ENCODE data around the gene C20orf144.
"Not testable (repeated sequence)": the region's sequence is repeated elsewhere in the genome, so short reads cannot be mapped to it uniquely, and the experiment has no call there.

C20orf144 gene

DNA sequence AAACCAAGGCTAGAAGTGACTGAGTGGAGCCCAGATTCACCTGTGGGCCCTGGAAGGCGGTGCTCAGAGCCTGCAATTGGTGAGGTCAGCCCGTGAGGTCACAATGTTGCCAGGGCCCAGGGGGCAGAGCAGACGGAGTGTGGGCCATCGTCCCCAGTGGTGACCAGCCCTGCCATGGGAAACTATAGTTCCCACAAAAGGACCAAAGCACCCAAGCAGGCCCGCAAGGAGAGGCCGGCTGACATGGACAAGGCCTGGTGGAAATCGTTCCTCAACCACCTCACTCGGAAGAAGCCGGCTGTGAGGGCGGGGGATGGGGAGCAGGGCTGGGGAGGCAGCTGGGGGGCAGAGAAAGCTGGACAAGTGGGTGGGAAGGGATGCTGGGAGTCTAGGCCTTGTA, at the start of gene C20orf144:
Gene C20orf144 (plus strand): TSS at position 156 of the 400 bp plus-strand sequence. CDS start 19 bp downstream, at position 175.
- H3K9me3 Mint-ChIP-seq, result no peaks in the 10 kb centered on the region
- peak within 1 kb of the TSS; percentile 89 for H3K4me3 Mint-ChIP-seq
- H3K4me1 Mint-ChIP-seq (ENCODE audit: low read depth), result peaks cover 31% of the 10 kb centered on the region
- peak within 1 kb of the TSS; percentile 89 for H3K27ac Mint-ChIP-seq
- peaks cover 14% of the 10 kb centered on the region for H3K36me3 Mint-ChIP-seq (ENCODE audit: low read depth)
- H3K27me3 Mint-ChIP-seq (ENCODE audit: low read depth), result no peaks in the 10 kb centered on the region

DNA sequence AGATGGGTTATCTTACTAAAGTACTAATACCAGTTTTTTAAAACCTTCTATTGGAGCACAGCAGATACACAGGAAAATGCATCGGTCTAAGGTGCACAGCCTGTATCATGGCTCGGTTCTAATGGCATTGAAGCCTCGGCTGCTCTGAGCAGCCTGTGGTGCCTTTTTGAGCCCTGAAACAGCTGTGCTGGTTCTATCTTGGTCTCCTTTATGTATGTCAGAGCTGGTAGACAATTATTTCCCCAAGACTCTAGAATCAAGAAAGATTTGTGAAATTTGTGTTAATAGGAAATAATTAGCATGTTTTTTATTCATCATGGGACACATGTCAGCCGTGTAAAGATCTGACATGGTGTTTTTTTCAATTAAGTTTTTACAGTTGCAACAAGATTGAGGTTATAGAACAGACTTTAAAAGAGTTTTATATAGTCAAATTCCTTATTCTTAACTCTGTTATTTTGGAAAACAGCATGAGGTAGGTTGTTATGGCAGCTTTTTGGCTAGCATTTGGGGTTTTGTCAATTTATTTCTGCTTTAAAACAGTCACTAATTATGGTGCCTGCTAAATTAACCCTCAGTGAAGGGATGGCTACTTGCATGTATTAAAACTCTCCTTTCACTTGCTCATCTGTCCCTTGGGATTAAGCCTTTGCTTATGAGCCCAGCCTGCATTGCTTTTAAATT, 40.3 kb upstream of the C20orf144 start:
- no peak overlapping the region for H3K27ac Mint-ChIP-seq

GRCh38 chr20:33622705-33623365, 39.3 kb upstream of the C20orf144 start:
- H3K27me3 Mint-ChIP-seq (ENCODE audit: low read depth), result no peaks in the 10 kb centered on the region
- no peak overlapping the region for H3K27ac Mint-ChIP-seq
- no peaks in the 10 kb centered on the region for H3K9me3 Mint-ChIP-seq
- peaks cover 6% of the 10 kb centered on the region for H3K4me1 Mint-ChIP-seq (ENCODE audit: low read depth)
- peaks cover 19% of the 10 kb centered on the region for H3K36me3 Mint-ChIP-seq (ENCODE audit: low read depth)
- H3K4me3 Mint-ChIP-seq, result no peak overlapping the region

More for the DNA sequence above, 40.3 kb upstream of the C20orf144 start:
- peaks cover 6% of the 10 kb centered on the region for H3K4me1 Mint-ChIP-seq (ENCODE audit: low read depth)
- peaks cover 21% of the 10 kb centered on the region for H3K36me3 Mint-ChIP-seq (ENCODE audit: low read depth)
- H3K9me3 Mint-ChIP-seq, result no peaks in the 10 kb centered on the region
- no peaks in the 10 kb centered on the region for H3K27me3 Mint-ChIP-seq (ENCODE audit: low read depth)
- no peak overlapping the region for H3K4me3 Mint-ChIP-seq

GRCh38 chr20:33624399-33624798, 37.7 kb upstream of the C20orf144 start:
- H3K4me3 Mint-ChIP-seq, result no peak overlapping the region
- H3K27me3 Mint-ChIP-seq (ENCODE audit: low read depth), result no peaks in the 10 kb centered on the region
- H3K27ac Mint-ChIP-seq, result peak overlapping the region; percentile 34
- no peaks in the 10 kb centered on the region for H3K9me3 Mint-ChIP-seq
- peaks cover 22% of the 10 kb centered on the region for H3K36me3 Mint-ChIP-seq (ENCODE audit: low read depth)
- H3K4me1 Mint-ChIP-seq (ENCODE audit: low read depth), result peaks cover 6% of the 10 kb centered on the region

- H3K9me3 Mint-ChIP-seq, result no peaks in the 10 kb centered on the region
- H3K36me3 Mint-ChIP-seq (ENCODE audit: low read depth), result peaks cover 33% of the 10 kb centered on the region
- H3K4me3 Mint-ChIP-seq, result no peak overlapping the region
- no peak overlapping the region for H3K27ac Mint-ChIP-seq
- peaks cover 6% of the 10 kb centered on the region for H3K4me1 Mint-ChIP-seq (ENCODE audit: low read depth)
- H3K27me3 Mint-ChIP-seq (ENCODE audit: low read depth), result no peaks in the 10 kb centered on the region
Measured at GRCh38 chr20:33626190-33626589, 35.9 kb upstream of the C20orf144 start.

DNA sequence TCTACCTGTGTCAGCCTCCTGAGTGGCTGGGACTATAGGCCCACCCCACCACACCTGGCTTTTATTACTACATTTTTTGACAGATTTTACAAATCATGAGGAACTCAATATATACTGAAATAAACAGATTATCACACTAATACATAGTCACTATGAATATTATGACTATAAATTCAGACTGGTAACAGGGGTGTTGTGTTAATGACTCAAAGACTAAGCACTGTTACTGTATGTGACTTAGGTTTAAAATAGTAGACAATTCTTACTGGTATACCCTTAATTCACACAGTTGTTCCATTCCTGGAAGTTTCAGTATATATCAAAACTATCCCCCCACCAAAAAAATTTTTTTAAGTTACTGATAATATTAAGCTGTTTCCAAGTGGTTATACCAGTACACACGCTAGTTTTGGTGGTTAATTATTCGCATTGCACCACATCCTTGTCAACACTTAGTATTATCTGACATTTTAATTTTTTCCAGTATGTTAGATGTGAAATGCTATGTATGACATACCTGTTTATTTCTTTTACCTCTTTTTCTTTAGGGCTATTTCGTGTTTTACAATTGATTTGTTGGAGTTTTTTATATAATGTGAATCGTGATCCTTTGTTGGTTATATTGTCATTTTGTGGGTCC, 34.4 kb upstream of the C20orf144 start:
- Mint-ChIP-seq H3K27me3 (ENCODE audit: low read depth) (no peaks in the 10 kb centered on the region), H3K27ac (no peak overlapping the region), H3K4me1 (ENCODE audit: low read depth) (peaks cover 6% of the 10 kb centered on the region), H3K4me3 (no peak overlapping the region), H3K36me3 (ENCODE audit: low read depth) (peaks cover 34% of the 10 kb centered on the region), H3K9me3 (no peaks in the 10 kb centered on the region)

DNA sequence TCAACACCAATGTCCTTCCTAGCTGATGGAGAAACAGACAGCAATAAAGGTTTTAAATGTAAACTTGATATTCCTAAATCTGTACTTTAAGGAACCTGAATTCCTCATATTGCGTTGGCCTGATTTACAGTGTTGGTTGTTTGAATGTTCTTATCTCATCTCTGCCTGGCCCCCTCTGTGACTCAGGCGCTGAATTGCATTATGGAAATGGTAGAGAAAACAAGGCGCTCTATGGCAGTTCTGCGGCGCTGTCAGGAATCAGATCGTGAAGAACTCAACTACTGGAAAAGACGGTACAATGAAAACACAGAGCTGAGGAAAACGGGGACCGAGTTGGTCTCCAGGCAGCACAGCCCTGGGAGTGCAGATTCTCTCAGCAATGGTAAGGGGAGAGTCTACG, 32.6 kb upstream of the C20orf144 start:
- H3K27me3 Mint-ChIP-seq (ENCODE audit: low read depth), result no peaks in the 10 kb centered on the region
- peaks cover 9% of the 10 kb centered on the region for H3K4me1 Mint-ChIP-seq (ENCODE audit: low read depth)
- no peak overlapping the region for H3K27ac Mint-ChIP-seq
- no peaks in the 10 kb centered on the region for H3K9me3 Mint-ChIP-seq
- peaks cover 26% of the 10 kb centered on the region for H3K36me3 Mint-ChIP-seq (ENCODE audit: low read depth)
- H3K4me3 Mint-ChIP-seq, result no peak overlapping the region

- Mint-ChIP-seq H3K27me3 (ENCODE audit: low read depth) (no peaks in the 10 kb centered on the region), H3K27ac (no peak overlapping the region), H3K4me3 (no peak overlapping the region), H3K9me3 (no peaks in the 10 kb centered on the region), H3K4me1 (ENCODE audit: low read depth) (peaks cover 6% of the 10 kb centered on the region), H3K36me3 (ENCODE audit: low read depth) (peaks cover 26% of the 10 kb centered on the region)
Measured at GRCh38 chr20:33629979-33630378, 32.1 kb upstream of the C20orf144 start.

DNA sequence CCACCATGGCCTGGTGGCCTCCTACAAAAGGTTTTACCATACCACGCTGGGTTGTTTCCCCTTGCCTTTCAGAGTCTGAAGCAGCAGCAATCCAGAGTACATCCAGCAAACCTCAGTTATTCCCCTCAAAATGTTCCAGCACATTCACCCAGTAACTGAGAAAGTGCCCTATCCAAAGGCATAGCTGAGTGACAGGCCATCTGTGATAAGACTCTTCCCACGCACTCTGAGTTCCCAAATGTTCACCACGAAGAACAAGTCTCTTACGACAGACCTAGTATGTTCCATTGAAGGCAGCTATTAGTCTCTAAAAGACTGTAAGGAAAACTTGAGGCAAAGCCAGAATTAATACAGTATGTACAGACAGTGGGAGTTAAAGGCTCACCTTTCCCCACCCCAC, 31.6 kb upstream of the C20orf144 start:
- H3K4me1 Mint-ChIP-seq (ENCODE audit: low read depth), result peaks cover 6% of the 10 kb centered on the region
- no peak overlapping the region for H3K27ac Mint-ChIP-seq
- H3K4me3 Mint-ChIP-seq, result no peak overlapping the region
- H3K36me3 Mint-ChIP-seq (ENCODE audit: low read depth), result peaks cover 20% of the 10 kb centered on the region
- H3K27me3 Mint-ChIP-seq (ENCODE audit: low read depth), result no peaks in the 10 kb centered on the region
- H3K9me3 Mint-ChIP-seq, result no peaks in the 10 kb centered on the region

DNA sequence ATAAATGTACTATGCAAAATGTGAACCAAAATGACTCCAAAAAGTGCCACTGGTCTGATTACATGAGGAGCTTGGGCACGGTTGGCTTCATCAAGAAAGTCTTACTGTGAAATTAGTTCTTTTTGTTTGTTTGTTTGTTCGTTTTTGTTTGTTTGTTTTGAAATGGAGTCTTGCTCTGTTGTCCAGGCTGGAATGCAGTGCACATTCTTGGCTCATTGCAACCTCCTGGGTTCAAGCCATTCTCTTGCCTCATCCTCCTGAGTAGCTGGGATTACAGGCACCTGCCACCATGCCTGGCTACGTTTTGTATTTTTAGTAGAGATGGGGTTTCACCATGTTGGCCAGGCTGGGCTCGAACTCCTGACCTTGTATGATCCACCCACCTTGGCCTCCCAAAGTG, 30.2 kb upstream of the C20orf144 start:
- H3K36me3 Mint-ChIP-seq (ENCODE audit: low read depth), result peaks cover 21% of the 10 kb centered on the region
- H3K4me1 Mint-ChIP-seq (ENCODE audit: low read depth); H3K27ac Mint-ChIP-seq; H3K27me3 Mint-ChIP-seq (ENCODE audit: low read depth); H3K4me3 Mint-ChIP-seq; H3K9me3 Mint-ChIP-seq: not testable (repeated sequence)

DNA sequence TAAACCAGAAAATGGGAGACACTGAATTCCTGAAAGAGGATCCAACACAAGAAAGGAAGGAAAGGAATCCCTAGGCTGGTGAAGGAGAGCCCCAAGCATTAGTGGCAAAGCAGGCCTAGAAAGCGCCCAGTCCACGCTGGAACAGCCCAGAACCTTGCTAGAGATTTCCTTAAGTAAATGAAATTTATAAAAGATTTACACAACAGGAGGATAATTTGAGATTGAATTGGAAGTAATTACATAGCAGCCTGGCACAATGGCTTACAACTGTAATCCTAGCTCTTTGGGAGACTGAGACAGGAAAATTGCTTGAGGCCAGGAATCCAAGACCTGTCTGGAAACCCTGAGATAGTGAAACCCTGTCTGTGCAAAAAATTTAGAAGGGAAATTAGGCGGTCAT, 26.8 kb upstream of the C20orf144 start:
- Mint-ChIP-seq H3K27ac (no peak overlapping the region), H3K4me1 (ENCODE audit: low read depth) (peaks cover 6% of the 10 kb centered on the region), H3K4me3 (no peak overlapping the region), H3K27me3 (ENCODE audit: low read depth) (no peaks in the 10 kb centered on the region), H3K9me3 (no peaks in the 10 kb centered on the region), H3K36me3 (ENCODE audit: low read depth) (peaks cover 18% of the 10 kb centered on the region)

DNA sequence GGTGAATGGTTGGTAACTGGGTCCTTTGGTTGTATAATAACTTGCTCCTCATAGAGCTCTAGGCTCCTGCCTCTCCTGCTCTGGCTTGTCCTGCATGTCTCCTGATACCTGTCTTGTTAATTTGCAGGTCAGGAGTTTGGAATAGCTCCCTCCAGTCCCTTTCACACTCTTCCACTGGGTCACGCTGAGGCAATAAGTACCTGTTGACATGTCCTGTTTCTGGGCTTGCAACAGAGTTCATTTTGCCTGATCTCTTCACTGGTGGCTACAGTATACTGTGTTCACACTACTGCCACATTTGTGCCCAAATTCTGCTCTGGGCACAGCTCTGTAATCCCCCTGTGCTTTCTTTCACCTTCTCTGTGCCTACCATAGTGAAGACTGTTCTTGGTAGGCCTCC, 25.4 kb upstream of the C20orf144 start:
- Mint-ChIP-seq H3K27ac (no peak overlapping the region), H3K4me1 (ENCODE audit: low read depth) (peaks cover 6% of the 10 kb centered on the region), H3K27me3 (ENCODE audit: low read depth) (no peaks in the 10 kb centered on the region), H3K9me3 (no peaks in the 10 kb centered on the region), H3K4me3 (no peak overlapping the region), H3K36me3 (ENCODE audit: low read depth) (peaks cover 18% of the 10 kb centered on the region)

DNA sequence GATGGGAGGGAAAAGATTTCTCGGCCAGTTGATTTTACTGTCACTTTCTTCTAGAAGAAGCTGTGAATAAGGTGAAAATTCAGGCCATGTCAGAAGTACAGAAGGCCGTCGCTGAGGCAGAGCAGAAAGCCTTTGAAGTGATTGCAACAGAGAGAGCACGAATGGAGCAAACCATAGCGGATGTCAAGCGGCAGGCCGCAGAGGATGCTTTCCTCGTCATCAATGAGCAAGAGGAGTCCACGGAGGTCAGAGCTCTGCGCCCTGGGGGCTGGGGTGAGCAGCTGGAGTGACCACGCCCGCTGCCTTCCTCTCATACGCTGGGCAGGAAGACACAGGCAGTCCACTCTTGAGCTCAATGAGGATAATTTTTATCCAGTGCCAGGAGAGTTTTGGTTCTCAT, 21.8 kb upstream of the C20orf144 start:
- Mint-ChIP-seq H3K27me3 (ENCODE audit: low read depth) (no peaks in the 10 kb centered on the region), H3K36me3 (ENCODE audit: low read depth) (peaks cover 25% of the 10 kb centered on the region), H3K9me3 (no peaks in the 10 kb centered on the region), H3K4me3 (no peak overlapping the region), H3K27ac (no peak overlapping the region), H3K4me1 (ENCODE audit: low read depth) (no peaks in the 10 kb centered on the region)

- Mint-ChIP-seq H3K4me1 (ENCODE audit: low read depth) (peaks cover 8% of the 10 kb centered on the region), H3K27ac (peak overlapping the region; percentile 36), H3K27me3 (ENCODE audit: low read depth) (no peaks in the 10 kb centered on the region), H3K9me3 (no peaks in the 10 kb centered on the region), H3K4me3 (no peak overlapping the region), H3K36me3 (ENCODE audit: low read depth) (peaks cover 25% of the 10 kb centered on the region)
Measured at GRCh38 chr20:33644313-33645071, 17.6 kb upstream of the C20orf144 start.

Measured in T-helper 1 cell treated with Interleukin-12 subunit alpha and Interleukin-12 subunit beta and Interleukin-4 antibody, amounts not matched to agents 30 μg/mL and 1 μg/mL, for 36 hours (primary cell).